Stimulated activated CD8-positive, alpha-beta memory T cell treated with anti-CD3 and anti-CD28 coated beads, Interleukin-7, amount 100 ng/mL, for 4 hours (primary cell): ENCODE measurements around the gene CYTH3.

Experiments used
- DNase-seq, 2 donors: peaks; one replicate each; pipeline ENCODE4 v3.0.0-alpha.2; 2020; ENCODE audit warnings: low read depth in 2 of 2

The CYTH3 gene

GRCh38 chr7:6279937-6280336, 7.5 kb upstream of the CYTH3 start:
- DNase-seq = no peak

- no peak for DNase-seq
Observed at GRCh38 chr7:6279341-6279740, 6.9 kb upstream of the CYTH3 start.

DNA sequence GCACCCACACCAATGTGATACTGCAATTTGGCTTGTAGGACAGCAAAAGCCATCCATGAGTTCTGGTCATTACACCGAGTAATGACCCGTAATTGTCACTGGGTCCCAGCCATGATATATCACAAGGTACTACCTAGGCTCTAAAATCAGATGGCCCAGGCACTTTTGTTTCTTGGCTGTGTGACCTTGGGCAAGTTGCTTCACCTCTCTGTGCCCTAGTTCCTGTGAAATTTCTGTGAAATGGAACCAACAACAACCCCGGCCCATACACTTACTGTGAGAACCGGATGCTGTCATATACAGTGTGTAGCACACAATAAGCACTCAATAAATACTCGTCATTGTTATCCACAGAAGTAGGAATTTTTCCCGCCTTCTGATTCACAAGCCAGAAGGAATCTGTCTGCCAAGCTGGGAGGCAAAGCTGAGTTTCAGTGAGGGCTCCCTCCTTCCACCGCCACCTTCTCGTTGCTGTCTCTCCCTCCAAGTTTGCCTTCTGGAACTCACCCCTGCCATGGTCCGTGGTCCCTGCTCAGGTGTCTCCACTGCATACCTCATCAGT, 6.4 kb upstream of the CYTH3 start:
- DNase-seq = no peak

GRCh38 chr7:6277476-6277875, 5.1 kb upstream of the CYTH3 start:
- no peak for DNase-seq

DNA sequence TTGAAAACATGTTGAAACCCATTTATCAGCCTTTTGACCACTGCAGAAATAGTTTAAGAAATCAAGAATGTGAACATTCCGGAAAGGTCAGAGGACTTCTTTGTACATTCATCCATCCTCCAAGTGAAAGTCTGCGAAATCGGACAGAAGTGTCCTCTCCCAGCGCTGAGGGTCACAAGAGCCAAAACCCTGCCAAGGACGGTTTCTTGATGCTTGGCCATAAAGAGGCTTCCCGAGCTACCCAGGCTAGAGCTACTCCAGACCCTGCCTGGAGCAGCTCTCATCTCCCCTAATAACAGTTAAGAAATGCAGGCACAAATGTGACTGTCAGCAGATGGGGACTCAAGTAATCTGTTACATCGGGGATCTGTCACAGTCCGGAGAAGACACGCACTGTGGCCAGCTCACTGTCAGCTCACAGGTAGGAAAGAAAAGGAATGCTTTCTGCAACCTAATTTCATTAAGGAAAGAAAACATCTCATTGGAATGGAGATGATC, 4.5 kb upstream of the CYTH3 start:
- DNase-seq = no peak

DNA sequence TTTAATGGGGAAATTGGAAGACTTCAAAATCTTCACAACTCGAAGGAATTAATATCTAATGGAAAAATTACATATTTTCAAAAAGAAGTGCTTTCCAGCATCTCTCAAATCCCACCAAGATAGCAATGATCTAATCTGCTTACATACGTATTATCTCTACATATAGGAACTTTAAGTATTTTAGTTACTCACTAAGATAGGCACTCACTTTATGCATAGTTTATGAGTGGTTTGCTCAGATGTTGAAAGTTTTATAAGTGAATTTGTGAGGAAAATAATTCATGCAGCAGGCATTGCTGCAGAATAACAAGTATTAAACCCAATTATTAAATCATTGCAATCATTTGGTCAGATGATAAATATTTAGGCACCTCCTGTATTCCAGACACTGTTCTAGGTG, 2.3 kb upstream of the CYTH3 start:
- no peak for DNase-seq

DNA sequence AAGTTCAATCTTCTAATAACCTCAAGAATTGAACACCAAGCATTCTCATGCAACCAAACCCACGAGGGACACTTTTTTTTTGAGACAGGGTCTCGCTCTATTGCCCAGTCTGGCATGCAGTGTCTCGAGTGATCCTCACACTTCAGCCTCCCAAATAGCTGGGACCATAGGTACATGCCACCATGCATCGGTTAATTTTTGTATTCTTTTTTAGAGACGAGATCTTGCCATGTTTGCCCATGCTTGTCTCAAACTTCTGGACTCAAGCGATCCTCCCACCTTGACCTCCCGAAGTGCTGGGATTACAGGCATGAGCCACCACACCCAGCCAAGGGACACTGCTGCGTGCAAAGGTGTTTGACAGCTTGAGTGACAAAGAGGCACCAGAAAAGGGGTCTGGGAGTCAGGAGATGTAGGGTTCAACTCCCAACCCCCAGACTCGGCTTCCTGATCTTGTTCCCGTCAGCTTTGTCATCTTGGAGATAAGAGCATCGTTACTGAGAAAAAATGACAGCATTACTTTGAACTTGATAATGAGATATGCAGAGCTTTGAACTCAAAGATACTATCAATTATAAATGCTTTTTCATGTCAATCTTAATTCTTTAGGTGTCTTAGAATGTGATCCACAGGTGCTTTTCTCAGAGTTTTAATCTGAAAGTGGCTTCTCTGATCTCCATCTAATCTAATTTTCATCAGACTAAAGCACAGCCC, 1.6 kb upstream of the CYTH3 start:
- no peak for DNase-seq

DNA sequence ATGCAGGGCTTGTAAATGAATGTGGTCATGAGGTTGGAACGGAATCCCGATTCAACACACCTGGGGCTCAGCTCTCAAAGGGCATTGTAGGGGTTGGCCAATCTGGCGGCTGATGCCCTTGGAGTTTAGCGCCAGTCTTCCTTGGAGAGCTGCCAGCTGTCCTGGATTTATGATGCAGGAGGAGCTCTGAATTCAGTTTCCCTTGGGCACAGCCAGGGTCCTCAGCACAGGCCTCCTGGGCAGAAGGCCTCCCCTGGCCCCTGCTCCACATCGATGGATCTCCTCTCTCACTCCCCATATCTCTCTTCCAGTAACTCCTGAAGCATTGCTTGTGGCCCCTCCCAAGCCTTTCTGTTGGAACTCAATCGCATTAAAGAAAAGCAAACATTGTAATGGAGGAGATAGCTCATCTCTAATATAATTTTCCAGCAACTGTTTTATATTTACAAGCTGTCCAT, 985 bp upstream of the CYTH3 start:
- DNase-seq = no peak

DNA sequence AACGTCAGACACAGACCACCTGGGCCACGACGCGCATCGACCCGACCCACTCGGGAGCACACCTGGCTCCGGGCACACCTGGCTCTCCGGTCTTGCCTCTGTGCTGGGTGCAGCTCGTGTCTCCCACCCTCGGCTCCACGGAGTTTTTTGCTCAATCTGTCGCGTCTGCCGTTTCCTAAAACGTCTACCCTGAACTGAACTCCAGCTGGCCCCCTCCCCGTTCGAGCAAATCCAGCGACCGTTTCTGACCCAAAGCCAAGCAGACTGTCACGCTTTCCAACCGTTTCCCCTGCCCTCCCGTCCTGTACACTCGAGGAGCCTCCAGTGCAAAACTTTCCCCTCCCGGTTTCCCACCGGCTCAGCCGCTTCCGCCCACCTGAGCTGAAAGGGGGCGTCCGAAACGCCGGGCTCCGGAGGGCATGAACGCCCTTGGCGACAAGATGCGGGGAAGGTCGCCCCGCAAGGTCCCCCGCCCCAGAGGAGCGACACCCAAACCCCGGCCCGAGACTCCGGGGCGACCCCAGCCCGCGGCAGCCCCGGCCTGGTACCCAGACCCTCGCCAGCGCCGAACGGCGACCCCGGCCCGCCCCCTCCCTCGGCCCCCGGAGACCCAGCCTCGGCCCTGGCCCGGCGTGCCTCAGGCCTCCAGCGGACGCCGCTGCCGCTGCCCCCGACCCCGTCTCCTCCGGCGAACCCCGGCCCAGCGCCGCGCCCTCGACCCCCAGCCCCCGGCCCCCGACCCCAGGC, 557 bp downstream of the CYTH3 start:
- peak in 1 of 2 donors; percentile 14 for DNase-seq

DNA sequence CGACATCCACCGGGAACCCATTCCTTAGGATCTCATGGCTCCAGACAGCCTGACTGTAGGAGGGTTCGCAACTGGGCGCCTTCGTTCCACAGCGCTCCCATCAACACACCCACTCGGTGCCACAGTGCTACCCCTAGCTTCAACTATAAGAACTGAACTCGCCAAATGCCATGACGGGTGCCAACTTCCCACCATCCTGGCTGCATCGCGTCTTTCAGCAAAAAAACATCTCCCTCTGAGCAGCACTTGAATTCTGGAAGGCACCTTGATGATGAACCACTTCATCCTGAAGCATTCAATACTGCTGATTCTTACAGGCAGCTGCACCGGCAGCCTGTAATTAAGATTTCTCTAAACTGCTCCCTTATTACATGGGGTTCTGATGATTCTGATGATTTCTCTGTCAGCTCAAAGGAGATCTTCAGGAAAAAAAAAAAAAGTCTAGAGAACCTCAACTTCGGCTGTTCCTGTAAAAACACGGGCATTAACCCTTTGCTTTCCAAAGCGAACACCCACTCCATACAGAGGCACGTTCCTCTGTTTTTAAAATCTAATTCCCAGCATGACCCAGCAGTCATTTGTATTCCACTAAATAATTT, 1.3 kb downstream of the CYTH3 start:
- peak in 1 of 2 donors; percentile 20 for DNase-seq

DNA sequence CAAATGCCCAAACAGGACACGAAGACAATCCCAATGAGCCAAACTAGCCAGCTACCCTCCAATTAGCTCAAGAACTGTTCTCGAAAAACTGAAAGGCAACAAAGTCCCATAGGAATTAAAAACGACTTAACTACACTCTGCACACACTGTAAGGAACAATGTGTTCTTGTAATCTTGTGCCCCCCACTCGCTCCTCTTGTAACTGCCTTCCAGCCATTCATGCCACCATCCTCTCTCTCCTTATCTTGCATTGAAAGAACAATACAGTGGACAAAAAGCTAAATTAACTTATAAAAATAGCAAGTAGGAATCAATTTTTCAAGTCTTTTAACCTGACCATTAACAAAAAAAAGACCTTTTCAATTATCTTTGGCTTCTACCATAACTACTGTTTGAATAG, 2.9 kb downstream of the CYTH3 start:
- no peak for DNase-seq

DNA sequence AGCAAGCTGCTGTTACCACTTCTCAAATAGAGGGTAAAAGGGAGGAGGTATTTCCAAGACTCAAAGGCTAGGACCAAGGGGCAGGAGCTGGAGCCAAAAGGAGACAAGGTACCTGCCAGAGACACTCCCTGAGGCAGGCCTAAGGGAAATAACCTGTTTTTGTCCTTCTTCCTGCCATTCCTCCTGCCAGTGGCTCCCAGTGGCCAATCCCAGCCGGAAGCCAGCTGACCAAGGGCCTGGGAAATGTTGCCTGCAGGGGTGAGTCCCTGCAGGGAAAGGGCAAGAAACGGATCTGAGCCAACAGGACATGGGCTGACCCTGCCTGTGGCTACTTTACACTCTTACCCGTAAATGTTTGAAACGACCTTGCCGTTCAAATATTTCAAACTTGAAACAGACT, 3.5 kb downstream of the CYTH3 start:
- no peak for DNase-seq

DNA sequence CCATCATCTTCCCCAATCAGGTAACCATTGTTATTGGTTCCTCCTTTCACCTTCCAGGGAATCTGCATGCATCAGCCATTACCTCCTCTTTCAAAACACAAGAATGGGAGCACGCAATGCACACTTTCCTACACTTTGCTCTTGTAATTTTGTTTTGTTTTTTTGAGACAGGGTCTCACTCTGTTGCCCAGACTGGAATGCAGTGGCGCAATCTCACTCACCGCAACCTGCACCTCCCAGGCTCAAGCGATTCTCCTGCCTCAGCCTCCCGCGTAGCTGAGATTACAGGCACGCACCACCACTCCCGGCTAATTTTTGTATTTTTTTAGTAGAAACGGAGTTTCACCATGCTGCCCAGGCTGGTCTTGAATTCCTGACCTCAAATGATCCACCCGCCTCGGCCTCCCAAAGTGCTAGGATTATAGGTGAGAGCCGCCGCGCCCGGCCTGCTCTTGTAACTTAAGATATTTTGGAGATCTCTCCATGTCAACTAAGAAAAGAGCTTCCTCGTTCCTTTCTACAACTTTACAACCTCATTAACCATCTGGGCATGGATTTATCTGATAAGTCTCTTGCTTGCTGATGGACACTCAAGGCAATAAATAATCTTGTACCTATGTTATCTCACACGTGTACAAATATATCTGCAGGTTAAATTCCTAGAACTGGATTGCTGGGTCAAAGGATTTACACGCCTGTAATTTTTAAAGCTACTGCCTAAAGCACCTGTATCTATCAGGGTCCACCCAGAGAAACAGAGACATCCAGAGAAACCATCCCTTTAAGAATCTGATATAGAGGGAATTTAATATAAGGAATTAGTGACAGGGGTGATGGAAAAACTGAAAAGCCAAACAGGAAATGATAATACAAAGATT, 4.2 kb downstream of the CYTH3 start:
- no peak for DNase-seq

- DNase-seq = no peak
Observed at GRCh38 chr7:6266699-6267098, 5.7 kb downstream of the CYTH3 start.

- DNase-seq = no peak
Observed at GRCh38 chr7:6262221-6262620, 10.2 kb downstream of the CYTH3 start.

- DNase-seq = no peak
Observed at GRCh38 chr7:6261699-6262098, 10.7 kb downstream of the CYTH3 start.

GRCh38 chr7:6260291-6261187, 11.9 kb downstream of the CYTH3 start:
- DNase-seq = no peak

DNA sequence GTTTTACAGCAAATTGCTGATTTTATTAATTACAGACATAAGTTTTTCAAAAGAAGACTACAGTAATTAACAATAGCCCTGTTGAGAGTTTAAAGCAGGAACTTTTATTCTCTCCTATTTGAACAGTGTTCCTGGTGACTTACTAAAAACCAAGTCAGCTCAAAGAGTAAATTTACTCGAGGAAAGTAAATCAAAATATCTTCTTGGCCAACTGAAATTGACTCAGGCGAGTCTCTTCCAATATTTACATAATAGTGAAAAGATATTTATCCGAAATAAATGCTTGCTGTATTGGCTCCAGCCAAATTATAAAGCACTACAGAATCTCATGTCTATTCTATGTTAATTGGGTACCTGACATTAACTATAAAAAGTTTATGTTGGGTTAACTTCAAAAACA, 13.2 kb downstream of the CYTH3 start:
- DNase-seq = no peak

DNA sequence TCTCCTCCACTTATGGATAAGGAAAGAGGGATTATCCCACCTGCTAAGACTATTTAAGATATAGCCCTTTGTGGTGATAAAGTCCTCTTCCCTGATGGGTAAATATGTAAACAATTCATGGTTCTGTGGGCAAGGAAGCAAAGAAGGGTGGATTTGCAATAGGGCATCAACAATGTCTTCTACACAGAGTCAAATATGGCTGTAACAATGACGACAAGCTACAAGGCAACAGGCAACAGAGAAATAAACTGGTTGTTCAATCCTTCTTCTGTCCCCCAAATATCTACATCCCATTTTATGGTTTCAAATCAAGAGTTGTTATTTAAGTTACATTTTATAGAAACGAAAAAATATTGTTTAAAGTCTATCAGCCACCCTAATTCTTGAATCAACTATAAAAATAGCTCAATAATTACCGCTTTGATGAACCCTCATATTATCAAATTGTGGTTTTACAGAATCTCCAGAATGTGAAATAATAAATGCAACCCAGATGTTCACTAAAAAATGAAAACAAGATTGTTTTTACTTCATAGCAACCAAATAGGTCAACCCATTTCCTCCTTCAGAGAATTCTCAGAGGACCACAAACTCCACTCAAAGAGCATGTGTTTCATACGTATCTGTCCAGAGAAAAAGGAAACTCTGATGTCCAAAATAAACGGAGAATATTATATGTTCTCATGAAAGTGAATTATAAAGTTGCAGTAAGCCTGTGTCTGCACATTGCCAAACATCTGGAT, 13.8 kb downstream of the CYTH3 start:
- no peak for DNase-seq

GRCh38 chr7:6257675-6258074, 14.7 kb downstream of the CYTH3 start:
- DNase-seq = no peak
